GM12872 (cell line): ENCODE results near the gene SHROOM3.

ENCODE experiments used
- CTCF ChIP-seq: IDR thresholded peaks from 3 replicates; pipeline ENCODE4 v1.5.1; 2011; ENCODE audit warnings: low read depth, mild to moderate bottlenecking, low read length, moderate library complexity; ENCODE audit not compliant: insufficient read depth

SHROOM3 gene

GRCh38 chr4:76698141-76698540 is 263.1 kb downstream of the SHROOM3 start:
- TF ChIP-seq CTCF = no peak

GRCh38 chr4:76699751-76700310 is 264.8 kb downstream of the SHROOM3 start:
- no peak for TF ChIP-seq CTCF

GRCh38 chr4:76702440-76703122 is 267.6 kb downstream of the SHROOM3 start:
- TF ChIP-seq CTCF = no peak

GRCh38 chr4:76703123-76703490 is 268.1 kb downstream of the SHROOM3 start:
- no peak for TF ChIP-seq CTCF

- TF ChIP-seq CTCF = no peak
These were observed 268.6 kb downstream of the SHROOM3 start for GRCh38 chr4:76703676-76704075.

GRCh38 chr4:76704133-76704881 is 269.3 kb downstream of the SHROOM3 start:
- no peak for TF ChIP-seq CTCF

- TF ChIP-seq CTCF = no peak
These were observed 270.4 kb downstream of the SHROOM3 start for GRCh38 chr4:76705472-76705871.
